ENCODE results near the gene OR2Y1. TPM values are rescaled to one million over a fixed set of nuclear protein-coding genes. Genes with fewer than 3 reads are reported as not detected.
"Not testable (repeated sequence)": the region's sequence is repeated elsewhere in the genome, so short reads cannot be mapped to it uniquely, and the experiment has no call there.

OR2Y1 gene, protein sequence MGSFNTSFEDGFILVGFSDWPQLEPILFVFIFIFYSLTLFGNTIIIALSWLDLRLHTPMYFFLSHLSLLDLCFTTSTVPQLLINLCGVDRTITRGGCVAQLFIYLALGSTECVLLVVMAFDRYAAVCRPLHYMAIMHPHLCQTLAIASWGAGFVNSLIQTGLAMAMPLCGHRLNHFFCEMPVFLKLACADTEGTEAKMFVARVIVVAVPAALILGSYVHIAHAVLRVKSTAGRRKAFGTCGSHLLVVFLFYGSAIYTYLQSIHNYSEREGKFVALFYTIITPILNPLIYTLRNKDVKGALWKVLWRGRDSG
- not detected for polyA plus RNA-seq (ENCODE audit: insufficient read length in 10 of 10)
- long read RNA-seq, donor 1: 0 reads
- long read RNA-seq, donor 2: 0 reads
- long read RNA-seq, donor 3: 0 reads
- long read RNA-seq, donor 4: 0 reads
- long read RNA-seq, donor 5: 0 reads
- long read RNA-seq, donor 6: 0 reads
- long read RNA-seq, donor 7: 0 reads
- long read RNA-seq, donor 8: 0 reads
- long read RNA-seq, donor 9: 0 reads

DNA sequence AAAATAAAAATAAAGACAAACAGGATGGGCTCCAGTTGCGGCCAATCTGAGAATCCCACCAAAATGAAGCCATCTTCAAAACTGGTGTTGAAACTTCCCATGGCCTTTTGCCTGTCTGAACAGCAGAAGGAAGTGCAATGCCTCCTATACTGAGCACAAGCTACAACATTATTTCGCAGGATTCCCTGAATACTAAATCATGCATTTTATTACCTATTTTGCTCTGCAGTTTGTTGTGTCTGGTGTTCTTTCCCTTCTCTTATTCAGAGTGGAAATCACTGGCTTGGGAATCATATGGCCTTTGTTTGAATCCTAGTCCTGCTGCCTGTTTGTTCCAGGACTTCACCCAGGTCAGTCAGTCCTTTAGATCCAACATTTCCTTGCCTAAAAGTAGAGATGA is at the start of gene OR2Y1:
Gene OR2Y1, minus strand, starts transcription at position 101 of the 400 bp plus-strand sequence. Its CDS starts 0 bp downstream, at position 101.
- no peak for DNase-seq

GRCh38 chr5:180788651-180789410 is 49.0 kb upstream of the OR2Y1 start:
- not testable (repeated sequence) for DNase-seq

DNA sequence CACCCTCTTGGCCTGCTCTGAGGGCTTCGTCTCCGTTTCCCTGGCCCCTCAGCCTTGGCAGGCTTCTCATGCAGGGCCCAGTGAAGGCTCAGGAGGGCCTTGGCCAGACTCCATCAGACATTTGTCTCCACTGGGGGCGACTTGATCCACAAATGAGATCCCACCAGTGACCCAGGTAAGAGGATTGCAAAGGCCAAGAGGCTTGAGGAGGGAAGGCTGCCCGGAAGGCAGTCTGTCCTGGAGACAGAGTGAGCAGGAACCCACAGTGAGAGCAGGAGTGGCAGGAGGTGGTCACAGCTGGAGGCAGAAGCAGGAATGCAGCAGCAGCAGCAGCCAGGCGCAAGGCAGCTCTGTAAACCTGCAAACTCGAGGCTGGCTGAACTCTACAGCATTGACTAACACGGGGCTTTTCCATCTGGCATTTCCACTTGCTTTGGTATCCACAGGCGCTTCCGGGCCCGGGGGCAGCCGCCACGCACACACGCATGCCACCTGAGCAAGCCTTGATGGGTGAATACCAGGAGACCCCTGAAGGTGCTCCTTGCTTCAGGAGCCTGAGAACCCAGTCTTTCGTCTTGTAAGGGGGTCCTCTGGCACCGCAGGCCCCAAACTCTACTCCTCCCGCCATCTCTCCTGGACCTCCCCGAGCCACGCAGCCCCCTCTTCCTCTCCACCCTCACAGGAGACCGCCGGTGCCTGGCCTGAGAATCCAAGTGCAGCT is 48.0 kb upstream of the OR2Y1 start:
- peak in 1 of 3 donors; percentile 49 for DNase-seq

DNA sequence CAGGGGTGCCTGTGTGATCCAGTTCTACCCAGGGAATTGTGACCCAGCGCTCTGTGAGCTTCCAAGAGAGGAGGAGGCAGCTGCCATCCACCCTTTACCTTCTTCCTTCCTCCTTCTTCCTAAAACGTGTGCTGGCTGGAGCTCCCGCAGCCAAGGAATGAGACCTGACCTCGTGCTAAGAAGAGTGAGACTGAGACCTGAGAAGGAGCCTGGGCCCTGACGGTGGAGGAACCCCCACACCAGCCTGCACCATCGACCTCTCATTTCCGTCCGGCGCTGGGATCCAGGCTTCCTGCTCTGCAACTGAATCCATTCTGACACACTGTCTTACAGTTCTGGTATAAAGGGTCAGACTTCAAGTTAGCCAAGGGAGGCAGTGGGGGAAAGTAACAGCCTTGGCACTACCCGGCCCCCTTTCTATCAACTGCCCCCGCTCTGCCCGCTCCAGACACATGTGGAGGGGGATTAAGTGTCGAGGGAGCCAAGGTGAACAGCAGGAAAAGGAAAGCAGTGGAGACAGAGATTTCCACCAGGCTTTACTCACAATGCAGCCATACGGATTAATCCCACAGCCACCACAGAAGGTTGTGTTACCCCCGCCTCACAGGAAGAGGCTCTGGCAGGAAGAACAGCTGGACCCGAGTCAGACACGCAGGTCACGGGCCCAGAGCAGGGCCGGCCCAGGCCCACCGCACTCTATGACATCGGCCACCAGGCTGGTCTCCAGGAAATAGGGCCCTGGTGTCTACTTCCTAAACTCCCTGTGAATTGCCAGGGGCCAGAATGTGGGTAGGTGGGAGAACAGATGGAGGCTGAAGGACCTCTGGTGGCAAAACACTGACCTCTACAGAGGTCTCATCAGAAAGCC is 46.9 kb upstream of the OR2Y1 start:
- DNase-seq: peak in 2 of 3 donors; percentile 34 to 72

GRCh38 chr5:180785794-180786221 is 46.0 kb upstream of the OR2Y1 start:
- DNase-seq: peak; percentile 59 to 82 (median 60)

GRCh38 chr5:180785121-180785781 is 45.4 kb upstream of the OR2Y1 start:
- peak; percentile 30 to 59 (median 51) for DNase-seq

DNA sequence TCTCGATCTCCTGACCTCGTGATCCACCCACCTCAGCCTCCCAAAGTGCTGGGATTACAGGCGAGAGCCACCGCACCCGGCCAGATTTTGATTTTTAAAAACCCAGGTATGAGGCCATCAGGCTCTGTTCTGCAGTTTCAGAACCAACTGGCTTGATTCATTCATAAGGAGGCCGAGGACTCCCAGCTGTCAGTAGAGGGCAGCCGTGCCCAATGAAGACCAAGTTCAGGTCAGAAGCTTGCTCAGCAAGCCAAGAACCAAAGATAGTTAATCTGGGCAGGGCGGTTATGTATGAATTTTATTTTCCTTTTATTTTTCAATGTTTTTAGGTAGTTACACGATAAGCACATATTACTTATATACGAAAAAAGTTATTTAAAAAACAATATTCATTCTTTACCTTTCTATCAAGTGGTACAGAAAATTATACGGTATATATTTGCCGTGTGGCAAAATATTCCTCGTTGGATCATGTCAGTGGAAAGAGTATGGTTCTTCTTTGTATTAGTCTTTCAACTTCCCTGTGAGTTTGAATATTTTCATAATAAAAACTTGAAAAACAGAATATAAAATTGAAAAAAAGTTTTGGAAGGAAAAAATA is 44.7 kb upstream of the OR2Y1 start:
- peak; percentile 79 to 88 (median 85) for DNase-seq

GRCh38 chr5:180783340-180784052 is 43.6 kb upstream of the OR2Y1 start:
- no peak for DNase-seq

DNA sequence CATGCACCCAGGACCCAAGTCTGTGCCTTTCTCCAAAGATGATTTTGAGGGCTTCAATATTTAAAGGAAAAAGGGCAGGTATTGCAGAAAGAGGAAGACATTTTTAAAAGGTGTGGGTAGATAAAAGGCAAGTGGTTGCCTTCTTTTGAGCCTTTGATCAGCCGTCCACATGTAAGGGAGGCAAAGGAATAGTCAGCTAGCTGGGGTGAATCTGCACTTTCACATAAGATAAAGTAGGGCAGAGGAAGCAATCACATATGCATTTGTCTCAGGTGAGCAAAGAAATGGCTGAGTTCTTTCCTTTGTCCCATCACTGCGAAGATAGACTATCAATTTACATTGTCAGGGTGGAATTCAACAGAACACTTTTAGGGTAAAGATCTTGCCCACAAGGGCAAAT is 42.9 kb upstream of the OR2Y1 start:
- no peak for DNase-seq

DNA sequence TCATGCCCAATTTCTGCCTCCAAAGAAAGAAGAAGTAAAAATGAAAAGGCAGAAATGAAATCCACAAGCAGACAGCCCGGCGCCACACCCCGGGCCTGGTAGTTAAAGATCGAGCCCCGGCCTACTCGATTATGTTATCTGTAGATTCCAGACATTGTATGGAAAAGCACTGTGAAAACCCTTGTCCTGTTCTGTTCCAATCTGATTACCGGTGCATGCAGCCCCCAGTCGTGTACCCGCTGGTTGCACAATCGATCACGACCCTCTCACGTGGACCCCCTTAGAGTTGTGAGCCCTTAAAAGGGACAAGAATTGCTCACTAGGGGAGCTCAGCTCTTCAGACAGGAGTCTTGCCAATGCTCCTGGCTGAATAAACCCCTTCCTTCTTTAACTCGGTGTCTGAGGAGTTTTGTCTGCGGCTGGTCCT is 42.1 kb upstream of the OR2Y1 start:
- DNase-seq: not testable (repeated sequence)

- DNase-seq: no peak
These were observed 40.2 kb upstream of the OR2Y1 start for GRCh38 chr5:180779985-180780610.

- no peak for DNase-seq
These were observed 37.6 kb upstream of the OR2Y1 start for GRCh38 chr5:180777475-180777874.

GRCh38 chr5:180776376-180776775 is 36.5 kb upstream of the OR2Y1 start:
- no peak for DNase-seq

DNA sequence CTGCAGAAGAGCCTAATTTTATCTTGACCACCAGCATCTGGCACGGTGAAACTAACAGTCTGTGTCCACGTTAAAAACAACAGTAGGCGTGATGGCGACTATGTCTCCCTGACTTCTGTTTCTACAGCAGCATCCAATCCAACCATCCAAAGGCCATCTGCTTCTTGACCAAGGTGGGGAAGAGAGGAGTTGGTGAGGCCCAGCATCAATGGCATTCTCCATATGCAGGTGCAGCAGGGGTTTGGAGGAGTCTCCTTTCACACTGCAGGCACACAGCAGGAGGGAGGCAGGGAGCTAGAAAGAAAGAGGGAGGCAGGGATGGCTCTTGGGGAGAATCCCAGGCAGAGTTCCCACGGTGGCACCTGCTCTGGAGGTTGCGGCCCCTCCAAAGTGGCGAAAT is 35.8 kb upstream of the OR2Y1 start:
- no peak for DNase-seq

- DNase-seq: no peak
These were observed 32.0 kb upstream of the OR2Y1 start for GRCh38 chr5:180771839-180772238.

- DNase-seq: no peak
These were observed 30.0 kb upstream of the OR2Y1 start for GRCh38 chr5:180769821-180770220.

DNA sequence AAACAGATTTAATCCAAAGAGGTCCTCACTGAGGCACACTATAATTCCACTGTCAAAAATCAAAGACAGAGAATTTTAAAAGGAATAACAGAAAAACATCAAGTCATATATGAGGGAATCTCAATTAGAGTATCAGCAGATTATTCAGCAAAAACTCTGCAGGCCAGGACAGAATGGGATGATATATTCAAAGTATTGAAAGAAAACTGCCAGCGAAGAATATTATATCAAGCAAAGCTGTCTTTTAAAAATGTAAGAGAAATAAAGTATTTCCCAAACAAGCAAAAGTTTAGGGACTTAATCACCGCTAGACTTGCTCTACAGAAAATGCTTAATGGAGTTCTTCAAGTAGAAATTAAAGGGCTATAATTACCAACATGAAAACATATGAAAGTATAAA is 15.7 kb upstream of the OR2Y1 start:
- DNase-seq: no peak

GRCh38 chr5:180744253-180744652 is 4.4 kb upstream of the OR2Y1 start:
- no peak for DNase-seq

GRCh38 chr5:180742727-180743126 is 2.9 kb upstream of the OR2Y1 start:
- DNase-seq: no peak

All from muscle of back (tissue), 13 donors.